ENCODE results near the gene ARHGEF39. TPM values are rescaled to one million over a fixed set of nuclear protein-coding genes. Genes with fewer than 3 reads are reported as not detected.

Gene ARHGEF39
- total and polyA plus RNA-seq, 4 donors = 0.25 to 1.8 (median 1.2) TPM

- Histone ChIP-seq H3K4me1 (ENCODE audit: control insufficient read depth in 1 of 2, insufficient read depth in 2 of 2, low read length in 2 of 2) (no peaks in the 10 kb centered on the region), H3K36me3 (ENCODE audit: control insufficient read depth in 1 of 2, insufficient read depth in 2 of 2, low read length in 1 of 2) (peaks cover 0 to 26% of the 10 kb centered on the region in 2 donors), H3K27ac (ENCODE audit: low read depth in 1 of 2, low read length in 2 of 2) (peak overlapping the region in 1 of 2 donors; percentile 2), H3K4me3 (ENCODE audit: low read length in 2 of 2) (no peak overlapping the region), H3K27me3 (ENCODE audit: control insufficient read depth in 1 of 2, insufficient read depth in 2 of 2, low read length in 1 of 2) (no peaks in the 10 kb centered on the region), H3K9me3 (ENCODE audit: control insufficient read depth, low read length) (no peaks in the 10 kb centered on the region)
- intact Hi-C loops (cut with DNase I) = no loop called here
- 46 to 47% methylated on average over 10 of the region's 10 CpGs for WGBS, 2 donors
- ATAC-seq (ENCODE audit: low FRiP score) (no peak), DNase-seq (no peak)
Observed at GRCh38 chr9:35682520-35683315, 17.7 kb upstream of the ARHGEF39 start.

- DNase-seq (no peak), ATAC-seq (ENCODE audit: low FRiP score) (no peak)
- Histone ChIP-seq H3K9me3 (ENCODE audit: control insufficient read depth, low read length) (no peaks in the 10 kb centered on the region), H3K36me3 (ENCODE audit: control insufficient read depth in 1 of 2, insufficient read depth in 2 of 2, low read length in 1 of 2) (peaks cover 0 to 26% of the 10 kb centered on the region in 2 donors), H3K27me3 (ENCODE audit: control insufficient read depth in 1 of 2, insufficient read depth in 2 of 2, low read length in 1 of 2) (no peaks in the 10 kb centered on the region), H3K4me3 (ENCODE audit: low read length in 2 of 2) (no peak overlapping the region), H3K27ac (ENCODE audit: low read depth in 1 of 2, low read length in 2 of 2) (peak overlapping the region in 1 of 2 donors; percentile 10), H3K4me1 (ENCODE audit: control insufficient read depth in 1 of 2, insufficient read depth in 2 of 2, low read length in 2 of 2) (no peaks in the 10 kb centered on the region)
- intact Hi-C loops (cut with DNase I) = no loop called here
- WGBS, 2 donors = 24 to 29% methylated on average over 6 of the region's 6 CpGs
Observed at GRCh38 chr9:35682051-35682450, 17.1 kb upstream of the ARHGEF39 start.

- H3K4me1 ChIP-seq (ENCODE audit: control insufficient read depth in 1 of 2, insufficient read depth in 2 of 2, low read length in 2 of 2) = no peaks in the 10 kb centered on the region
- peak; percentile 5 for ATAC-seq (ENCODE audit: low FRiP score)
Observed at GRCh38 chr9:35681341-35682002, 16.5 kb upstream of the ARHGEF39 start.

GRCh38 chr9:35680331-35681105 is 15.5 kb upstream of the ARHGEF39 start:
- Histone ChIP-seq H3K4me3 (ENCODE audit: low read length in 2 of 2) (no peak overlapping the region), H3K27me3 (ENCODE audit: control insufficient read depth in 1 of 2, insufficient read depth in 2 of 2, low read length in 1 of 2) (no peaks in the 10 kb centered on the region), H3K4me1 (ENCODE audit: control insufficient read depth in 1 of 2, insufficient read depth in 2 of 2, low read length in 2 of 2) (no peaks in the 10 kb centered on the region), H3K9me3 (ENCODE audit: control insufficient read depth, low read length) (no peaks in the 10 kb centered on the region), H3K36me3 (ENCODE audit: control insufficient read depth in 1 of 2, insufficient read depth in 2 of 2, low read length in 1 of 2) (peaks cover 0 to 26% of the 10 kb centered on the region in 2 donors), H3K27ac (ENCODE audit: low read depth in 1 of 2, low read length in 2 of 2) (peak overlapping the region; percentile 29 to 80)
- whole genome bisulfite sequencing, 2 donors = 15 to 17% methylated on average over 15 of the region's 15 CpGs
- no peak for ATAC-seq (ENCODE audit: low FRiP score)
- peak in 1 of 2 donors; percentile 52 for DNase-seq
- intact Hi-C loops (cut with DNase I) = no loop called here

More at GRCh38 chr9:35681341-35682002, 16.5 kb upstream of the ARHGEF39 start:
- no peaks in the 10 kb centered on the region for H3K27me3 ChIP-seq (ENCODE audit: control insufficient read depth in 1 of 2, insufficient read depth in 2 of 2, low read length in 1 of 2)
- 10 to 19% methylated on average over 3 of the region's 3 CpGs for WGBS, 2 donors
- intact Hi-C loops (cut with DNase I) = no loop called here
- H3K9me3 ChIP-seq (ENCODE audit: control insufficient read depth, low read length) = no peaks in the 10 kb centered on the region
- peak overlapping the region; percentile 5 to 10 for H3K27ac ChIP-seq (ENCODE audit: low read depth in 1 of 2, low read length in 2 of 2)
- no peak overlapping the region for H3K4me3 ChIP-seq (ENCODE audit: low read length in 2 of 2)
- peaks cover 0 to 26% of the 10 kb centered on the region in 2 donors for H3K36me3 ChIP-seq (ENCODE audit: control insufficient read depth in 1 of 2, insufficient read depth in 2 of 2, low read length in 1 of 2)
- peak in 1 of 2 donors; percentile 50 for DNase-seq

- H3K4me1 ChIP-seq (ENCODE audit: control insufficient read depth in 1 of 2, insufficient read depth in 2 of 2, low read length in 2 of 2) = no peaks in the 10 kb centered on the region
- no peak overlapping the region for H3K4me3 ChIP-seq (ENCODE audit: low read length in 2 of 2)
- peak in 1 of 2 donors; percentile 41 for DNase-seq
- intact Hi-C loops (cut with DNase I) = no loop called here
- WGBS, 2 donors = 45 to 51% methylated on average over 8 of the region's 8 CpGs
- no peak for ATAC-seq (ENCODE audit: low FRiP score)
- H3K27me3 ChIP-seq (ENCODE audit: control insufficient read depth in 1 of 2, insufficient read depth in 2 of 2, low read length in 1 of 2) = no peaks in the 10 kb centered on the region
- H3K9me3 ChIP-seq (ENCODE audit: control insufficient read depth, low read length) = no peaks in the 10 kb centered on the region
- H3K36me3 ChIP-seq (ENCODE audit: control insufficient read depth in 1 of 2, insufficient read depth in 2 of 2, low read length in 1 of 2) = peaks cover 0 to 20% of the 10 kb centered on the region in 2 donors
- peak overlapping the region in 1 of 2 donors; percentile 80 for H3K27ac ChIP-seq (ENCODE audit: low read depth in 1 of 2, low read length in 2 of 2)
Observed at GRCh38 chr9:35679766-35680330, 14.9 kb upstream of the ARHGEF39 start.

GRCh38 chr9:35679091-35679490 is 14.1 kb upstream of the ARHGEF39 start:
- intact Hi-C loops (cut with DNase I) = no loop called here
- Histone ChIP-seq H3K27me3 (ENCODE audit: control insufficient read depth in 1 of 2, insufficient read depth in 2 of 2, low read length in 1 of 2) (no peaks in the 10 kb centered on the region), H3K4me3 (ENCODE audit: low read length in 2 of 2) (no peak overlapping the region), H3K9me3 (ENCODE audit: control insufficient read depth, low read length) (no peaks in the 10 kb centered on the region), H3K27ac (ENCODE audit: low read depth in 1 of 2, low read length in 2 of 2) (peak overlapping the region in 1 of 2 donors; percentile 13), H3K4me1 (ENCODE audit: control insufficient read depth in 1 of 2, insufficient read depth in 2 of 2, low read length in 2 of 2) (no peaks in the 10 kb centered on the region), H3K36me3 (ENCODE audit: control insufficient read depth in 1 of 2, insufficient read depth in 2 of 2, low read length in 1 of 2) (peaks cover 0 to 12% of the 10 kb centered on the region in 2 donors)
- ATAC-seq (ENCODE audit: low FRiP score) (no peak), DNase-seq (no peak)
- 87 to 94% methylated on average over 5 of the region's 5 CpGs for WGBS, 2 donors

GRCh38 chr9:35675732-35676392 is 10.9 kb upstream of the ARHGEF39 start:
- peak overlapping the region; percentile 8 to 34 for H3K4me3 ChIP-seq (ENCODE audit: low read length in 2 of 2)
- 7 to 9% methylated on average over 48 to 51 of the region's 51 CpGs for WGBS, 2 donors
- H3K9me3 ChIP-seq (ENCODE audit: control insufficient read depth, low read length) = no peaks in the 10 kb centered on the region
- peak; percentile 61 for ATAC-seq (ENCODE audit: low FRiP score)
- intact Hi-C loops (cut with DNase I) = no loop called here
- no peak overlapping the region for H3K27ac ChIP-seq (ENCODE audit: low read depth in 1 of 2, low read length in 2 of 2)
- DNase-seq = peak; percentile 62 to 83
- no peaks in the 10 kb centered on the region for H3K27me3 ChIP-seq (ENCODE audit: control insufficient read depth in 1 of 2, insufficient read depth in 2 of 2, low read length in 1 of 2)
- H3K4me1 ChIP-seq (ENCODE audit: control insufficient read depth in 1 of 2, insufficient read depth in 2 of 2, low read length in 2 of 2) = no peaks in the 10 kb centered on the region
- no peaks in the 10 kb centered on the region for H3K36me3 ChIP-seq (ENCODE audit: control insufficient read depth in 1 of 2, insufficient read depth in 2 of 2, low read length in 1 of 2)

GRCh38 chr9:35675204-35675603 is 10.2 kb upstream of the ARHGEF39 start:
- no peak for DNase-seq
- ATAC-seq (ENCODE audit: low FRiP score) = no peak
- intact Hi-C loops (cut with DNase I) = no loop called here

More at GRCh38 chr9:35675204-35675603, 10.2 kb upstream of the ARHGEF39 start:
- H3K9me3 ChIP-seq (ENCODE audit: control insufficient read depth, low read length) = no peaks in the 10 kb centered on the region
- no peak overlapping the region for H3K4me3 ChIP-seq (ENCODE audit: low read length in 2 of 2)
- H3K4me1 ChIP-seq (ENCODE audit: control insufficient read depth in 1 of 2, insufficient read depth in 2 of 2, low read length in 2 of 2) = no peaks in the 10 kb centered on the region
- WGBS, 2 donors = 71 to 72% methylated on average over 13 of the region's 13 CpGs
- H3K27ac ChIP-seq (ENCODE audit: low read depth in 1 of 2, low read length in 2 of 2) = peak overlapping the region in 1 of 2 donors; percentile 6
- H3K27me3 ChIP-seq (ENCODE audit: control insufficient read depth in 1 of 2, insufficient read depth in 2 of 2, low read length in 1 of 2) = no peaks in the 10 kb centered on the region
- H3K36me3 ChIP-seq (ENCODE audit: control insufficient read depth in 1 of 2, insufficient read depth in 2 of 2, low read length in 1 of 2) = no peaks in the 10 kb centered on the region
